ENCODE data around the gene TECPR1. TPM values are rescaled to one million over a fixed set of nuclear protein-coding genes. Genes with fewer than 3 reads are reported as not detected.

The TECPR1 gene
- total and polyA plus RNA-seq, 2 of the 4 experiments (the other 2 are of a cell fraction) = 11.5 to 14.7 TPM

- no peak overlapping the region for H2AFZ ChIP-seq (replicated peaks; ENCODE audit: low read length, poor library complexity)
- no peak overlapping the region for H3K9ac ChIP-seq (ENCODE audit: low read depth, low read length)
- BruUV-seq (replicated peaks) = no TSS peak
- intact Hi-C loops (cut with micrococcal nuclease) = no loop called here
- no peaks in the 10 kb centered on the region for H3K9me1 ChIP-seq (ENCODE audit: insufficient read depth, low read length)
- ATAC-seq (ENCODE audit: low read depth) (no peak), DNase-seq (no peak)
- no peak overlapping the region for H3K18ac ChIP-seq (ENCODE audit: low read depth, low read length)
- no peak overlapping the region for H2BK5ac ChIP-seq (ENCODE audit: low read depth, low read length, poor library complexity, severe bottlenecking)
- no peak overlapping the region for H3K14ac ChIP-seq (replicated peaks; ENCODE audit: low read depth, low read length)
- H3K27me3 ChIP-seq (ENCODE audit: control insufficient read depth, insufficient read depth, low read length) = no peaks in the 10 kb centered on the region
- H4K20me1 ChIP-seq (ENCODE audit: insufficient read depth, low read length) = no peaks in the 10 kb centered on the region
- H3K36me3 ChIP-seq (ENCODE audit: control insufficient read depth, insufficient read depth, low read length) = 0 out of 2 replicates have a peak, but pooled peaks cover 2% of the 10 kb centered on the region
- no peak overlapping the region for H3K4me2 ChIP-seq (ENCODE audit: low read depth, low read length)
- no peak overlapping the region for H4K5ac ChIP-seq (ENCODE audit: low read depth, low read length)
- in situ Hi-C loops (cut with MboI; ENCODE audit: low sequenced_read_pairs) = no loop called here
- no peak overlapping the region for H3K56ac ChIP-seq (ENCODE audit: extremely low read depth, insufficient read depth, low read length)
- no peak for TF ChIP-seq CEBPB (IDR thresholded peaks at IDR 0.05; ENCODE audit: low read depth, low read length)
- TF ChIP-seq BHLHE40 (IDR thresholded peaks at IDR 0.05; ENCODE audit: low read depth, low read length) = no peak
- TF ChIP-seq CTCF (conservative IDR thresholded peaks at IDR 0.05; ENCODE audit: low read depth, low read length) = no peak
- no peak for TF ChIP-seq SMC3 (IDR thresholded peaks at IDR 0.05; ENCODE audit: low read depth, low read length)
- no peak for TF ChIP-seq RAD21 (IDR thresholded peaks at IDR 0.05; ENCODE audit: low read length)
- TF ChIP-seq ELK1 (IDR thresholded peaks at IDR 0.05; ENCODE audit: borderline replicate concordance, low read depth, low read length) = no peak
- no peak overlapping the region for H2AK9ac ChIP-seq (replicated peaks; ENCODE audit: low read depth, low read length, poor library complexity)
- no peak overlapping the region for H2BK120ac ChIP-seq (ENCODE audit: low read depth, low read length)
- dilution Hi-C loops (cut with HindIII; ENCODE audit: low sequenced_read_pairs, unreplicated experiment) = no loop called here
- no peak overlapping the region for H3K23ac ChIP-seq (ENCODE audit: low read depth, low read length)
- H3K4me1 ChIP-seq (ENCODE audit: control insufficient read depth, insufficient read depth, low read length) = peaks cover 3% of the 10 kb centered on the region
- H2BK20ac ChIP-seq (ENCODE audit: low read depth, low read length) = no peak overlapping the region
- H3K9me3 ChIP-seq (ENCODE audit: control insufficient read depth, insufficient read depth, low read length) = no peaks in the 10 kb centered on the region
- no peak overlapping the region; the same call in 2 of the 3 replicates for H2BK15ac ChIP-seq (ENCODE audit: low read depth, low read length)
- no peak overlapping the region for H4K91ac ChIP-seq (ENCODE audit: insufficient read depth, low read depth, low read length)
- ChIA-PET POLR2A (ENCODE audit: unreplicated experiment) (no interaction called here), CTCF (no interaction called here)
- H4K8ac ChIP-seq (ENCODE audit: low read depth in 2 of 2, low read length in 2 of 2) = no peak overlapping the region
- H3K4ac ChIP-seq (ENCODE audit: low read depth, low read length) = no peak overlapping the region
- H2AK5ac ChIP-seq (ENCODE audit: low read depth, low read length) = no peak overlapping the region
- no peaks in the 10 kb centered on the region; a peak in 2 of 4 replicates for H3K79me1 ChIP-seq (ENCODE audit: low read depth in 1 of 2, low read length in 2 of 2)
- no peak overlapping the region for H3K27ac ChIP-seq (ENCODE audit: insufficient read depth, low read length)
- 100% methylated on average over 1 of the region's 7 CpGs; no CpG with 5 or more reads in 1 of the 2 experiments for WGBS, 2 experiments (ENCODE audit: extremely low coverage in 2 of 2, insufficient read length in 1 of 2)
- no peak overlapping the region for H3K4me3 ChIP-seq (ENCODE audit: insufficient read depth, low read depth, low read length)
These were observed 66.9 kb downstream of the TECPR1 start for GRCh38 chr7:98185101-98185500.

Measured in IMR-90 (cell line).